Epithelial cell of prostate (primary cell): ENCODE data around the gene INHBB.
"Not testable (repeated sequence)": the region's sequence is repeated elsewhere in the genome, so short reads cannot be mapped to it uniquely, and the experiment has no call there.

ENCODE experiments used
- DNase-seq: peaks from one replicate; pipeline ENCODE4 v3.0.0-alpha.2; 2011; ENCODE audit warnings: low read depth, low spot score
- H3K27ac ChIP-seq: fragments of 450-650 bp; 2 replicates; pipeline ENCODE4 v1.5.1; 2017; ENCODE audit warnings: mild to moderate bottlenecking

Gene INHBB

GRCh38 chr2:120376101-120376500 lies 30.2 kb downstream of the INHBB start:
- H3K27ac ChIP-seq = no peak overlapping the region
- no peak for DNase-seq

- H3K27ac ChIP-seq = no peak overlapping the region
- DNase-seq = no peak
These were observed 31.0 kb downstream of the INHBB start for GRCh38 chr2:120376679-120377640.

GRCh38 chr2:120378605-120379004 lies 32.7 kb downstream of the INHBB start:
- DNase-seq = no peak
- no peak overlapping the region for H3K27ac ChIP-seq

GRCh38 chr2:120379916-120380893 lies 34.3 kb downstream of the INHBB start:
- H3K27ac ChIP-seq = no peak overlapping the region
- DNase-seq = no peak

- H3K27ac ChIP-seq = no peak overlapping the region
- no peak for DNase-seq
These were observed 35.3 kb downstream of the INHBB start for GRCh38 chr2:120381192-120381591.

DNA sequence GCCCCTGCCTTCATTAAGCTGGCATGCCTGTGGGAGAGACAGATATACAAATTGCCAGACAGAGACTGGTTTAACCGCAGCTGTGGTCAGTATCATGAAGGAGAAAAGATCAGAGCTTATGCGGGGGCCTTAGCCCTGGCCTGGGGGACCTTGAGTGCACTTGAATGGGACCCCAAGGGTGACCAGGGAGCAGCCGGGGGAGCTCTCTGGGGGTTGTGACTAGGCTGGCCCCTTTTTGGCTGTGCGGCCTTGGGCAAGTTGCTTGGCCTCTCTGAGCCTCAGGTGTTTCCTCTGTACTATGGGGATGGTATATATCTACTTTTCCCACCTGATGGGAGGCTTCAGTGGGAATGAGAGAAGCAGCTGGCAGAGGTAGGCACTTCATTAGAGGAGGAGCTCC lies 35.7 kb downstream of the INHBB start:
- no peak for DNase-seq
- H3K27ac ChIP-seq = no peak overlapping the region

- DNase-seq = no peak
- no peak overlapping the region for H3K27ac ChIP-seq
These were observed 36.7 kb downstream of the INHBB start for GRCh38 chr2:120382541-120383144.

GRCh38 chr2:120383191-120383590 lies 37.3 kb downstream of the INHBB start:
- H3K27ac ChIP-seq = no peak overlapping the region
- no peak for DNase-seq

DNA sequence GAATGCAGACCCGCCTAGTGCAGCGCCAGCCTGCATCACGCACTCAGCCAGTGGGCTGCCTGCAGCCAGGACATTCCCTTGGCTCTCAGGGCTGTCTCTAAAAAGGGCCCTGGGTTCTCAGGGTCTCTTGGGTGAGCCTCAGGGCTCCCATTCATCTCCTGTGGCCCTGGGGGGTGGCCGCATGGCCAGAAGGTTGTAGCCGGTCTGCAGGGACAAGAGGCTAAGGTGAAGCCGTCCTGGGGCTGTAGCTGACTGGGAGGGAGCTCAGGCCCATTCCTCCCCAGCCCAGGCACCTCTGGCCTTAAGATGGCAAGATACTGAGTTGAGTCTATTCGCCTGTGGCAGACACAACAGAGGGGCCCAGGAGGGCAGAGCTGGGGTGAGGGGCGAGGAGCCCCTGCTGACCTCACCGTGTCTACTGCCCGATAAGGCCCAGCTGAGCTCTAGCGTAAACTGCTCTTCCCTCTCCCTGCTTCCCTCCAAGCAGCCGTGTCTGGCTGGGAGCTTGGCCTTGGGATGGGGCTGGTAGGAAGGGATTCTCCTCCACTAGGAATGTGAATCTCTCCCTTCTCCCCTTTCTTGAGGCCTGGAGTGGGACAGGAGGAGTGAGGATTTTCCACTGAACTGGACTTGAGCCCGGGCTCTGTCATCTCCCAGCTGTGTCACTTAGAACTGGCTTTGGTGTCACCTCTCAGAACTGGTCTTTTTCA lies 37.9 kb downstream of the INHBB start:
- no peak for DNase-seq
- H3K27ac ChIP-seq = no peak overlapping the region

- H3K27ac ChIP-seq = no peak overlapping the region
- no peak for DNase-seq
These were observed 38.8 kb downstream of the INHBB start for GRCh38 chr2:120384486-120385354.

DNA sequence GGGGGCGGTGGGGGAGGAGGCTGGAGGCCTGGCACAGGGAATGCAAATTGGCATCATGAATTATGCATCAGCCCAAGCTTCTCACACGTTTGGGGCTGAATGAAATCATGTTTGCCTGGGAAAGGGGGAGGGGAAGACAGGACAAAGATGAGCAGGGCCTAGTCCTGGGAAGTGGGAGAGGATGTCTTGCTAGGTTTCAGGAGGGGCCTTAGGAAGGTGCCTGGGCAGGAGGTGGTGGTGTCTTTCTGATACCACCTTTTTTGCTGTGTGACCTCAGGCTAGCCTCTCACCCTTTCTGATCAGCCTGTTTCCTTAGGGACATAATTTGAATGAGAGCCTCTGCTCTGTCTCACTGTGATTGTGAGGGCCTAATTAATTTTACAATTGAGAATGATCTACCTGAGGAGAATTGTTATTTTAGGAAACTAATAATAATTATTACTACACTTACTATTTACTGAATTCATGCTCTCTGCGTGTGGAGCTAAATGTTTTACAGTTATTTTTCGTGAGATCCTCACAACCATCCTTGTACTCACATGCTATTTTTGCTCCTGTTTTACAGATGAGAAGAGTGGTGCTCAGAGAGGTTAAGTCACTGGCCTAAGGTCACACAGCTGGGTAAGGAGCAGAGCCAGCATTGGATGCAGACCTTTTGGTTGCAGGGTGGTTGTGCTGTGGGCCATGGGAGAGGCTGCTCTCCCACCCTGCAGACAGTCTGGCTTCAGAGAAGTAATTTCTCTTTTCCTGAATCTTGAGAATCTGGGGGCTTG lies 39.6 kb downstream of the INHBB start:
- DNase-seq = no peak
- H3K27ac ChIP-seq = no peak overlapping the region

DNA sequence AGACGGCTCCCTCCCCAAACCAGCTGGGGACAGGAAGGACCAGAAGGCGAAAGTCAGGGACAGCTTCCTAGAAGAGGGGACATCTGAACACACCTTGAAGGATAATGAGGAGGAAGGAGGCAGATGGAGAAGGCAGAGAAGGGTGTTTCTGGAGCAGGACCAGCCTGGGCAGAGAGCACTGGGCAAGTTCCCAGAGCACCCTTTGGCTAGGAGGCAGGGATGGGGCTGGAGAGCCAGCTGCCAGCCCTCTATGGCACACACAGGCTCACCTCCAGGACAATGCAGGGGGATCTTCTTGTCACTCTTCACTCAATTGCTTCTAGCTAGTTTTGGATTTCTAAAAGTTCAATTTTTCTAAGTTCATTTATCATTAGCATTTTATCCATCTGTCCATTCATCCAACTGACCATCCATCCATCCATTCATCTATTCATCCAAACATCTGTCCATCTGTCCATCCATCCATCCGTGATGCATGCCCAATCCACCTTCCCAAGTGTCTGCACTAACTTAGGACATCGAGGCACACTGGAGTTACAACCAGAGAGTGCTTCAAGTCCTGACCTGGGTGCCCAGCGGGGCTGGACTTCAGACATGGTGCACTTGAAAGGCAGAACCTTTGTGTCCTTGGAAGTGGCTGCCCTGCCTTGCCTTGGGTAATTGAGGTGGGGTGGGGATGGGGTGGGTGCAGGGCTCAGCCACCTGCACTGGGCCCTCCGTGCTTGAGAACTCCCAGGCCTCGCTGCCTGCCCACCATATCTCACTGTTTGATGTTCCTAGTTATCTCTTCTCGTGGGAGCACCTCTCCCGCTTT lies 42.5 kb downstream of the INHBB start:
- no peak overlapping the region for H3K27ac ChIP-seq
- no peak for DNase-seq

- H3K27ac ChIP-seq = no peak overlapping the region
- DNase-seq = no peak
These were observed 43.1 kb downstream of the INHBB start for GRCh38 chr2:120389036-120389391.

GRCh38 chr2:120390381-120391055 lies 44.6 kb downstream of the INHBB start:
- no peak for DNase-seq
- H3K27ac ChIP-seq = no peak overlapping the region

DNA sequence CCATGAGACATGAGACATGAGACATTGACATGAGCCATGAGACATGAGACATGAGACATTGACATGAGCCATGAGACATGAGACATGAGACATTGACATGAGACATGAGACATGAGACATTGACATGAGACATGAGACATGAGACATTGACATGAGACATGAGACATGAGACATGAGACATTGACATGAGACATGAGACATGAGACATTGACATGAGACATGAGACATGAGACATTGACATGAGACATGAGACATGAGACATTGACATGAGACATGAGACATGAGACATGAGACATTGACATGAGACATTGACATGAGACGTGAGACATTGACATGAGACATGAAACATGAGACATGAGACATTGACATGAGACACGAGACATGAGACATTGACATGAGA lies 45.4 kb downstream of the INHBB start:
- not testable (repeated sequence) for DNase-seq, H3K27ac ChIP-seq

DNA sequence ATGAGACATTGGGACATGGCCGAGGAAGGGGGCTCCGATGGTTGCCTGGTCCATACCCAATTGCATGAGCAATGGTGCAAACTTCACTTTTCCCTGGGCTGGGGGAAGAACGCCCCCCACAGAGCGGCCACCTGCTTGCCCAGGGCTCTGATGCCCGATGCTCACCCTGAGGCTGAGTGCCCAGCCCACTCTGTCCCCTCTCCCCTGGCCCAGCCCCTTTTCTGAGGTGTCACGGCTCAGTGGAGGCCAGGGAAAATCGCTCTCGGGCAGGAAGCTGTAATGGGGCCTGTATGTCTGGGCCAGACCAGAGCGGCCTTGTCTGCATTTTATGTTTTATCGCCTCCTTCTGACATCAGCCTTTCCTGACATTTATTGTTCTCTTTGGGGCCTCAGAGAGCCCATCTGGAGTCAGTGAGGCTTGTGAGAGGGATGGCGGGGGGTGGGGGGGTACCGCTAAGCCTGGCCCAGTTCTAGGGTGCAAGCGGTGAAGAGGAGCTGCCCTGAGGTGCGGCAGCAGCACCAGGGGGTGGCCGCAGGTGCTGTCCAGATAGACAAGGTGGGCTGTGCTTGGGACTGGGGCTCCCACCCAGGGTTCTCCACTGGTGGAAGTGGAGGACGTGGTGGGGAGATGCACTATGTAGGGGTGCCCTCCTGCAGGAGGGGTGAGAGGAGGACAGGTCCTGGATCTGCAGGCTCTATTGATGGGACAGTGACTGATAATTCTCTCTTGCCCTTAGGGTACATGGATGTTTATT lies 46.2 kb downstream of the INHBB start:
- H3K27ac ChIP-seq = no peak overlapping the region
- DNase-seq = no peak
